A549 treated with ZK216348 at 1 μM for 4 hours (cell line): ENCODE results near the gene ZPBP2. TPM values are rescaled to one million over a fixed set of nuclear protein-coding genes. Genes with fewer than 3 reads are reported as not detected.

Experiments used
- total RNA-seq: library from RNA; stranded (reverse); fragments of 200-300 nt; extraction: Qiagen RNA extraction; gene quantifications from 5 replicates; pipeline ENCODE4 v1.2.3, GENCODE V29; 2022; ENCODE audit warnings: low read depth

ZPBP2 gene
- total RNA-seq, result not detected in 5 replicates

GRCh38 chr17:39867880-39868553 is at the start of gene ZPBP2:
TSS of gene ZPBP2 (plus strand) at chr17:39868202. CDS start at chr17:39868355, 153 bp downstream.

GRCh38 chr17:39863918-39864746 is 3.9 kb upstream of the ZPBP2 start, which contains the start of gene IKZF3:
TSS of gene IKZF3 (minus strand) at chr17:39864312. CDS start at chr17:39864126, 186 bp downstream.

Other genes with a start within 250 kb of the ZPBP2 start
- gene PPP1R1B, start 241.2 kb upstream of the ZPBP2 start, total RNA-seq, result 0.16 to 0.19 TPM in 2 of 5 replicates, not detected in the others
- gene STARD3, start 231.1 kb upstream of the ZPBP2 start, total RNA-seq, result 31.6 to 68.1 TPM (median 59.0 TPM) in 5 replicates
- 0.61 to 1.7 TPM (median 1.1 TPM) in 5 replicates for gene TCAP, start 202.9 kb upstream of the ZPBP2 start, total RNA-seq
- gene PNMT, start 199.7 kb upstream of the ZPBP2 start, total RNA-seq, result 0.12 to 0.14 TPM in 2 of 5 replicates, not detected in the others
- 5.1 to 8.4 TPM (median 7.4 TPM) in 5 replicates for gene PGAP3, start 180.1 kb upstream of the ZPBP2 start, total RNA-seq
- gene ERBB2, start 168.1 kb upstream of the ZPBP2 start, total RNA-seq, result 21.6 to 41.0 TPM (median 33.9 TPM) in 5 replicates
- gene MIEN1, start 137.7 kb upstream of the ZPBP2 start, total RNA-seq, result 85.3 to 99.9 TPM (median 90.4 TPM) in 5 replicates
- gene GRB7, start 130.3 kb upstream of the ZPBP2 start, total RNA-seq, result 3.9 to 7.4 TPM (median 5.1 TPM) in 5 replicates
- gene IKZF3, start 3.9 kb upstream of the ZPBP2 start, total RNA-seq, result not detected in 5 replicates
- gene GSDMB, start 50.4 kb downstream of the ZPBP2 start, total RNA-seq, result 1.7 to 3.1 TPM (median 1.9 TPM) in 5 replicates
- gene ORMDL3, start 59.4 kb downstream of the ZPBP2 start, total RNA-seq, result 36.9 to 42.2 TPM (median 40.0 TPM) in 5 replicates
- not detected in 5 replicates for gene LRRC3C, start 59.5 kb downstream of the ZPBP2 start, total RNA-seq
- not detected in 5 replicates for gene GSDMA, start 94.8 kb downstream of the ZPBP2 start, total RNA-seq
- gene PSMD3, start 112.6 kb downstream of the ZPBP2 start, total RNA-seq, result 136 to 184 TPM (median 177 TPM) in 5 replicates
- 0.19 to 0.68 TPM (median 0.22 TPM) in 4 of 5 replicates, not detected in the other for gene CSF3, start 147.2 kb downstream of the ZPBP2 start, total RNA-seq
- 33.5 to 68.4 TPM (median 57.8 TPM) in 5 replicates for gene MED24, start 186.2 kb downstream of the ZPBP2 start, total RNA-seq
- 17.1 to 27.1 TPM (median 22.3 TPM) in 5 replicates for gene THRA, start 194.8 kb downstream of the ZPBP2 start, total RNA-seq
- gene NR1D1, start 232.4 kb downstream of the ZPBP2 start, total RNA-seq, result 8.8 to 11.3 TPM (median 10.3 TPM) in 5 replicates